HepG2 (cell line): ENCODE results near the gene DOCK11. TPM values are rescaled to one million over a fixed set of nuclear protein-coding genes. Genes with fewer than 3 reads are reported as not detected.

ENCODE experiments used
- ATAC-seq: fragments of 200-7000 bp; cut with Tn5 transposase; 3 replicates; pipeline ENCODE4 v1.9.1; 2020; ENCODE audit warnings: mild to moderate bottlenecking, moderate library complexity
- BruUV-seq: library from RNA; stranded (reverse); fragments of 400-500 nt; replicated peaks from 2 replicates; lab custom pipeline; 2021; lab: Mats Ljungman, UMichigan
- CTCF ChIA-PET: fragments of 300-600 bp; formaldehyde crosslinking; extraction: SDS; loops from one replicate; lab custom pipeline; 2021; ENCODE audit warnings: low total read pairs, inconsistent platforms, low intra/inter-chr PET ratio; lab: Yijun Ruan, JAX
- POLR2A ChIA-PET: fragments of 350-600 bp; sonication (Branson Sonifier 250); formaldehyde crosslinking; loops from one replicate; lab custom pipeline; 2020; ENCODE audit warnings: antibody characterized with exemption, inconsistent platforms; lab: Yijun Ruan, JAX
- DNase-seq: peaks from one replicate; pipeline ENCODE4 v3.0.0-alpha.2; 2015; ENCODE audit warnings: low spot score
- FAIRE-seq: peaks from 3 replicates; lab custom pipeline; 2011; peaks lifted over from hg19 to GRCh38; lab: Jason Lieb, UNC
- H2AFZ ChIP-seq: one replicate; pipeline ENCODE4 v1.6.1; 2011; ENCODE audit warnings: low read length, inconsistent platforms
- H3K27ac ChIP-seq: fragments of 300-600 bp; 3 replicates; pipeline ENCODE4 v1.8.0; 2011; ENCODE audit warnings: mixed run types, mild to moderate bottlenecking, mixed read lengths, low read length, inconsistent platforms; ENCODE audit not compliant: insufficient read depth; ENCODE audit errors: extremely low read length
- H3K27me3 ChIP-seq, 2 experiments: fragments of 200-600 bp in 1 of 2; 2 replicates in 1 of 2; 3 replicates in 1 of 2; pipeline versions ENCODE4 v1.6.0 to v1.8.0; 2011; ENCODE audit warnings: low read length in 2 of 2, mild to moderate bottlenecking in 2 of 2, moderate library complexity in 2 of 2, inconsistent platforms in 1 of 2; ENCODE audit not compliant: insufficient read depth in 2 of 2, control insufficient read depth in 1 of 2
- H3K36me3 ChIP-seq, 2 experiments: fragments of 200-600 bp in 1 of 2; replicated peaks in 1 of 2; 2 replicates in 1 of 2; 3 replicates in 1 of 2; pipeline versions ENCODE4 v1.5.1 to v1.8.0; 2011; ENCODE audit warnings: low read length in 2 of 2, inconsistent platforms in 1 of 2; ENCODE audit not compliant: insufficient read depth in 2 of 2, control insufficient read depth in 1 of 2
- H3K4me1 ChIP-seq: 2 replicates; pipeline ENCODE4 v1.5.1; 2012; ENCODE audit warnings: low read length, inconsistent platforms; ENCODE audit not compliant: insufficient read depth
- H3K4me2 ChIP-seq: 2 replicates; pipeline ENCODE4 v1.6.0; 2011; ENCODE audit warnings: low read depth, low read length, inconsistent platforms
- H3K4me3 ChIP-seq, 3 experiments: fragments of 200-600 bp in 1 of 3; sonication (generic), shearing (Covaris generic) in 1 of 3; replicated peaks in 1 of 3; 2 replicates each; pipeline ENCODE4 v1.5.1; 2011 to 2016; ENCODE audit warnings: low read length in 3 of 3, inconsistent platforms in 2 of 3, low read depth in 2 of 3, mild to moderate bottlenecking in 2 of 3, control low read depth in 1 of 3, mixed read lengths in 1 of 3; ENCODE audit not compliant: insufficient read depth in 1 of 3
- H3K79me2 ChIP-seq: one replicate; pipeline ENCODE4 v1.6.1; 2011; ENCODE audit warnings: low read length, inconsistent platforms; ENCODE audit not compliant: insufficient read depth
- H3K9ac ChIP-seq: 2 replicates; pipeline ENCODE4 v1.6.0; 2011; ENCODE audit warnings: mild to moderate bottlenecking, low read depth, low read length, inconsistent platforms; ENCODE audit not compliant: insufficient read depth
- H3K9me3 ChIP-seq: 2 replicates; pipeline ENCODE4 v1.5.1; 2012; ENCODE audit warnings: mild to moderate bottlenecking, low read length
- H4K20me1 ChIP-seq: 2 replicates; pipeline ENCODE4 v1.6.0; 2011; ENCODE audit warnings: inconsistent platforms, mild to moderate bottlenecking, low read length, moderate library complexity; ENCODE audit not compliant: insufficient read depth
- HNF4A ChIP-seq: sonication (generic); formaldehyde crosslinking; IDR thresholded peaks from 2 replicates; pipeline ENCODE4 v1.4.0; 2020; ENCODE audit warnings: missing genetic modification reagents
- LCORL ChIP-seq, 2 experiments: fragments of 450-650 bp in 1 of 2; sonication (generic) in 1 of 2; formaldehyde crosslinking in 1 of 2; IDR thresholded peaks; 2 replicates each; pipeline versions ENCODE4 v1.5.0 to v1.6.1; 2017 to 2020; ENCODE audit warnings: antibody characterized with exemption in 1 of 2, missing genetic modification reagents in 1 of 2
- SETDB1 ChIP-seq: sonication (generic); formaldehyde crosslinking; IDR thresholded peaks from 2 replicates; pipeline ENCODE4 v1.5.1; 2020; ENCODE audit warnings: missing genetic modification reagents, mild to moderate bottlenecking, borderline replicate concordance
- SNAI1 ChIP-seq: sonication (generic); formaldehyde crosslinking; IDR thresholded peaks from 2 replicates; pipeline ENCODE4 v1.5.0; 2020; ENCODE audit warnings: mild to moderate bottlenecking, missing genetic modification reagents, borderline replicate concordance
- THAP11 ChIP-seq: IDR thresholded peaks from 2 replicates; pipeline ENCODE4 v1.6.1; 2016; ENCODE audit warnings: missing biosample characterization, missing genetic modification reagents
- ZNF30 ChIP-seq: sonication (generic); formaldehyde crosslinking; IDR thresholded peaks from 2 replicates; pipeline ENCODE4 v1.5.0; 2020; ENCODE audit warnings: mild to moderate bottlenecking, missing genetic modification reagents
- ZNF773 ChIP-seq: sonication (generic); formaldehyde crosslinking; IDR thresholded peaks from 2 replicates; pipeline ENCODE4 v1.4.0; 2020; ENCODE audit warnings: missing genetic modification reagents, borderline replicate concordance
- ZNF781 ChIP-seq: sonication (generic); formaldehyde crosslinking; IDR thresholded peaks from 2 replicates; pipeline ENCODE4 v1.5.1; 2020; ENCODE audit warnings: borderline replicate concordance, mild to moderate bottlenecking, missing genetic modification reagents; ENCODE audit errors: not compliant biosample characterization
- WGBS: methylation state at CpG from one replicate; pipeline ENCODE4 v1.1.6; 2017; ENCODE audit warnings: low lambda C conversion rate; 5-methylcytosine and 5-hydroxymethylcytosine counted together
- in situ Hi-C: cut with HindIII; loops from 2 replicates; pipeline ENCODE4 v1.10.0; 2017; ENCODE audit warnings: low pct_unique_long_range_greater_than_20kb; ENCODE audit not compliant: extremely low pct_ligation_motif_present
- intact Hi-C: fragments of 100-400 bp; cut with micrococcal nuclease; formaldehyde crosslinking; loops from one replicate; pipeline ENCODE4 v1.10.0; 2022; ENCODE audit not compliant: unreplicated experiment
- polyA plus RNA-seq, 8 experiments: library from polyadenylated mRNA; depleted of rRNA in 3 of 8; stranded (reverse) in 7 of 8; unstranded in 1 of 8; fragments of >200 nt; fragmentation: Illumina TruSeq in 4 of 8; extraction: Trizol in 4 of 8; gene quantifications; 2 replicates each; pipeline versions ENCODE4 v1.2.1 to v1.2.3, GENCODE V29; 2011 to 2016; ENCODE audit warnings: low read depth in 4 of 8, missing spikeins in 1 of 8, mixed read lengths in 1 of 8; ENCODE audit not compliant: insufficient read depth in 1 of 8
- total RNA-seq, 5 experiments: library from RNA; depleted of rRNA; stranded (reverse); fragments of >200 nt; fragmentation: Illumina TruSeq; extraction: Trizol; gene quantifications; 2 replicates each; pipeline ENCODE4 v1.2.3, GENCODE V29; 2016; ENCODE audit warnings: low read depth in 1 of 5
- TF ChIP-seq, protein P1 (sequence below): sonication (generic); formaldehyde crosslinking; IDR thresholded peaks from 2 replicates; pipeline ENCODE4 v1.5.0; 2020; ENCODE audit warnings: mild to moderate bottlenecking, missing genetic modification reagents, moderate library complexity
- TF ChIP-seq, protein P2 (sequence below): sonication (generic); formaldehyde crosslinking; IDR thresholded peaks from 2 replicates; pipeline ENCODE4 v1.5.0; 2020; ENCODE audit warnings: mild to moderate bottlenecking, missing genetic modification reagents
- TF ChIP-seq, protein P3 (sequence below): sonication (generic); formaldehyde crosslinking; IDR thresholded peaks from 2 replicates; pipeline ENCODE4 v1.5.0; 2020; ENCODE audit warnings: missing genetic modification reagents
- TF ChIP-seq, protein P4 (sequence below): sonication (generic); formaldehyde crosslinking; IDR thresholded peaks from 2 replicates; pipeline ENCODE4 v1.8.1; 2023; ENCODE audit warnings: mild to moderate bottlenecking, moderate library complexity, missing genetic modification reagents
- TF ChIP-seq, protein P5 (sequence below): IDR thresholded peaks from 2 replicates; pipeline ENCODE4 v1.6.1; 2016; ENCODE audit warnings: low read depth

Gene DOCK11
- total and polyA plus RNA-seq, 2 of the 13 experiments (the other 11 are each of a cell fraction or from before 2014, with no cell fraction given), result 0.02 to 0.12 TPM

DNA sequence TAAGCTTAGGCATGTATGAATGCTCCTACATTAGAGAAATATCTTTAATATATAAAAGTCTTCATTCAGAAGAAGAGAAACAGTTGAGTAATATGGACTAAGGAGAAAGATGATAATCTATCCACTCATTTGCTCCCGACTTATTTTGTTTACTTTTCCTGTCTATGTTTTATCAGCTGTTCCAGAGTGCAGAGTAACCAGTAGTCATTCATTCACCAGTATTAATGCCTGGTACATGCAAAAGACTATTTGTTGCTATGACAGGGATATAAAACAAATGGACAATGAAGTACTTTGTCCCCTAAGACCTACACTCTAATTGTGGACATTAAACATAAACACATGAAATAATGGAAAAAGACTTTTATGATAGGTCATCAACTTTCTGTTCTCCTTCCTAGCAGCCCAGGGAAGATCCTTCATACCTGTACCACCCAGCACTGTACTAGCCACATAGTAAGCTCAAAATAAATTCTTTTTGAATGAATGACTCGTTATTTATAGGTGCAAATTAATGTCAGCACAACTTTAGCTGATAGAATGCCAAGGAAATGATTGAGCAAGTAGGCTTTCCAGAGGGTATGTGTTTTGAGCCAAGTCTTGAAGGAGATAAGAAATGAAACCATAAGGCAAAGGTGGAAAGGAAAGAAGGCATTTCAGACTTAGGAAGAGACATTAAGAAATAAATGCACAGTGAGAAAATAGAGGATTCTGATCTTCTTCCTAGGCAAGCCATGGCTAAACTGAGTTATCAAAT lies 186.8 kb downstream of the DOCK11 start (continued):
- TF ChIP-seq ZNF781 (CRISPR knock-in tag), result no peak

DNA sequence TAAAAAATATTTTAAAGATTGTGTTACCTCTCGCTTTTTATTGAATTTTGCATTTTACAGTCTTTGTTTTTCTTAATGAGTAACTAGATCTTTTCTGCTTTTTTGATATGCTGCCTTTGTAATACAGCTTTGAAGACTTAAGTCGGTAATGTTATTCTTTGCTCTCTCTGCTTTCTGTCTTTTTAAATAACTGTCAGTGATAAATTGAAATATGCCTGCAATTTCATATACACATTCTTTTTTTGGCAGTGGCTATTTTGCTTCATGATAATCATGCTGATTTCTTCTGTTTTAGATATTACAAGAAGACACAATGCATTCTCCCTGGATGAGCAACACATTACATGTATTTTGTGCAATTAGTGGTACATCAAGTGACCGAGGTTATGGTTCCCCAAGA lies 189.8 kb downstream of the DOCK11 start:
- Histone ChIP-seq H4K20me1 (no peaks in the 10 kb centered on the region), H3K27ac (no peak overlapping the region), H3K4me1 (0 out of 2 replicates have a peak, but pooled peaks cover 6% of the 10 kb centered on the region), H3K27me3 (no peaks in the 10 kb centered on the region), H3K4me2 (no peak overlapping the region), H3K9me3 (no peaks in the 10 kb centered on the region), H3K36me3 (no peaks in the 10 kb centered on the region), H2AFZ (no peak overlapping the region), H3K79me2 (no peaks in the 10 kb centered on the region), H3K4me3 (no peak overlapping the region), H3K9ac (no peak overlapping the region)
- BruUV-seq, result no TSS peak
- WGBS, result 41% methylated on average over 3 of the region's 3 CpGs
- intact Hi-C loops (no loop called here), in situ Hi-C loops (no loop called here)
- no peak for ATAC-seq
- no peak for FAIRE-seq
- DNase-seq, result no peak
- ChIA-PET CTCF (no interaction called here), POLR2A (no interaction called here)
- no peak for TF ChIP-seq THAP11
- no peak for TF ChIP-seq HNF4A (CRISPR knock-in tag)
- TF ChIP-seq, protein P1, sequence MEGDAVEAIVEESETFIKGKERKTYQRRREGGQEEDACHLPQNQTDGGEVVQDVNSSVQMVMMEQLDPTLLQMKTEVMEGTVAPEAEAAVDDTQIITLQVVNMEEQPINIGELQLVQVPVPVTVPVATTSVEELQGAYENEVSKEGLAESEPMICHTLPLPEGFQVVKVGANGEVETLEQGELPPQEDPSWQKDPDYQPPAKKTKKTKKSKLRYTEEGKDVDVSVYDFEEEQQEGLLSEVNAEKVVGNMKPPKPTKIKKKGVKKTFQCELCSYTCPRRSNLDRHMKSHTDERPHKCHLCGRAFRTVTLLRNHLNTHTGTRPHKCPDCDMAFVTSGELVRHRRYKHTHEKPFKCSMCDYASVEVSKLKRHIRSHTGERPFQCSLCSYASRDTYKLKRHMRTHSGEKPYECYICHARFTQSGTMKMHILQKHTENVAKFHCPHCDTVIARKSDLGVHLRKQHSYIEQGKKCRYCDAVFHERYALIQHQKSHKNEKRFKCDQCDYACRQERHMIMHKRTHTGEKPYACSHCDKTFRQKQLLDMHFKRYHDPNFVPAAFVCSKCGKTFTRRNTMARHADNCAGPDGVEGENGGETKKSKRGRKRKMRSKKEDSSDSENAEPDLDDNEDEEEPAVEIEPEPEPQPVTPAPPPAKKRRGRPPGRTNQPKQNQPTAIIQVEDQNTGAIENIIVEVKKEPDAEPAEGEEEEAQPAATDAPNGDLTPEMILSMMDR (CRISPR knock-in tag), result no peak
- TF ChIP-seq, protein P2, sequence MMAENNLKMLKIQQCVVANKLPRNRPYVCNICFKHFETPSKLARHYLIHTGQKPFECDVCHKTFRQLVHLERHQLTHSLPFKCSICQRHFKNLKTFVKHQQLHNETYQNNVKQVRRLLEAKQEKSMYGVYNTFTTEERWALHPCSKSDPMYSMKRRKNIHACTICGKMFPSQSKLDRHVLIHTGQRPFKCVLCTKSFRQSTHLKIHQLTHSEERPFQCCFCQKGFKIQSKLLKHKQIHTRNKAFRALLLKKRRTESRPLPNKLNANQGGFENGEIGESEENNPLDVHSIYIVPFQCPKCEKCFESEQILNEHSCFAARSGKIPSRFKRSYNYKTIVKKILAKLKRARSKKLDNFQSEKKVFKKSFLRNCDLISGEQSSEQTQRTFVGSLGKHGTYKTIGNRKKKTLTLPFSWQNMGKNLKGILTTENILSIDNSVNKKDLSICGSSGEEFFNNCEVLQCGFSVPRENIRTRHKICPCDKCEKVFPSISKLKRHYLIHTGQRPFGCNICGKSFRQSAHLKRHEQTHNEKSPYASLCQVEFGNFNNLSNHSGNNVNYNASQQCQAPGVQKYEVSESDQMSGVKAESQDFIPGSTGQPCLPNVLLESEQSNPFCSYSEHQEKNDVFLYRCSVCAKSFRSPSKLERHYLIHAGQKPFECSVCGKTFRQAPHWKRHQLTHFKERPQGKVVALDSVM (CRISPR knock-in tag), result no peak
- no peak for TF ChIP-seq ZNF773 (CRISPR knock-in tag)
- no peak for TF ChIP-seq SNAI1 (CRISPR knock-in tag)
- TF ChIP-seq LCORL (IDR thresholded peaks at IDR 0.05), result no peak
- no peak for TF ChIP-seq LCORL (CRISPR knock-in tag; IDR thresholded peaks at IDR 0.05)
- TF ChIP-seq SETDB1 (CRISPR knock-in tag), result no peak
- TF ChIP-seq ZNF30 (CRISPR knock-in tag), result no peak
- TF ChIP-seq, protein P3, sequence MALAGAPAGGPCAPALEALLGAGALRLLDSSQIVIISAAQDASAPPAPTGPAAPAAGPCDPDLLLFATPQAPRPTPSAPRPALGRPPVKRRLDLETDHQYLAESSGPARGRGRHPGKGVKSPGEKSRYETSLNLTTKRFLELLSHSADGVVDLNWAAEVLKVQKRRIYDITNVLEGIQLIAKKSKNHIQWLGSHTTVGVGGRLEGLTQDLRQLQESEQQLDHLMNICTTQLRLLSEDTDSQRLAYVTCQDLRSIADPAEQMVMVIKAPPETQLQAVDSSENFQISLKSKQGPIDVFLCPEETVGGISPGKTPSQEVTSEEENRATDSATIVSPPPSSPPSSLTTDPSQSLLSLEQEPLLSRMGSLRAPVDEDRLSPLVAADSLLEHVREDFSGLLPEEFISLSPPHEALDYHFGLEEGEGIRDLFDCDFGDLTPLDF (CRISPR knock-in tag), result no peak
- TF ChIP-seq, protein P4, sequence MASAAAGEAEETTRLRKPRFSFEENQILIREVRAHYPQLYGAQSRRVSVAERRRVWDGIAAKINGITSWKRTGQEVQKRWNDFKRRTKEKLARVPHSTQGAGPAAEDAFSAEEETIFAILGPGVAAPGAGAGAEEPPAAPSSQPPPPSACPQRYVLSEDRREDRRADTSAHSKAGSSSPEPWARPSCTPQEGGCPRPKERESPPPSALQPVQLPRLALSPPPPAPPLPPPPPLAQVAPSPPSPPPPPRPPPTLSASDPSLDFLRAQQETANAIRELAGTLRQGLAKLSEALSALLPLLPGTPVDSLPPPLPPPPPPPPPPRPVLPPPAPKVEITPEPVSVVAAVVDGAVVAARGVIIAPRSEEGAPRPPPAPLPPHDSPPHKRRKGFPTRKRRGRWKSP (CRISPR knock-in tag), result no peak
- TF ChIP-seq, protein P5, sequence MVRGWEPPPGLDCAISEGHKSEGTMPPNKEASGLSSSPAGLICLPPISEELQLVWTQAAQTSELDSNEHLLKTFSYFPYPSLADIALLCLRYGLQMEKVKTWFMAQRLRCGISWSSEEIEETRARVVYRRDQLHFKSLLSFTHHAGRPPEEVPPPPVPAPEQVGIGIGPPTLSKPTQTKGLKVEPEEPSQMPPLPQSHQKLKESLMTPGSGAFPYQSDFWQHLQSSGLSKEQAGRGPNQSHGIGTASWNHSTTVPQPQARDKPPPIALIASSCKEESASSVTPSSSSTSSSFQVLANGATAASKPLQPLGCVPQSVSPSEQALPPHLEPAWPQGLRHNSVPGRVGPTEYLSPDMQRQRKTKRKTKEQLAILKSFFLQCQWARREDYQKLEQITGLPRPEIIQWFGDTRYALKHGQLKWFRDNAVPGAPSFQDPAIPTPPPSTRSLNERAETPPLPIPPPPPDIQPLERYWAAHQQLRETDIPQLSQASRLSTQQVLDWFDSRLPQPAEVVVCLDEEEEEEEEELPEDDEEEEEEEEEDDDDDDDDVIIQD (CRISPR knock-in tag), result no peak
